Stimulated activated effector memory CD8-positive, alpha-beta T cell treated with anti-CD3 and anti-CD28 coated beads, Interleukin-12 subunit alpha, Interleukin-12 subunit beta, amount 100 ng/mL, for 72 hours (primary cell): Measurements from ENCODE around the gene PCYT1A.
A peak's percentile ranks its signal among the peaks of the same experiment; 100 is the strongest.
"Not testable (repeated sequence)": the region's sequence is repeated elsewhere in the genome, so short reads cannot be mapped to it uniquely, and the experiment has no call there.

Source experiments
- ATAC-seq: fragments of 150-1000 bp; cut with Tn5 transposase; 2 replicates; pipeline ENCODE4 v1.10.0; 2021
- DNase-seq, 2 donors: peaks; one replicate each; pipeline ENCODE4 v3.0.0; 2021 to 2022; ENCODE audit warnings: low spot score in 2 of 2
- H3K27ac Mint-ChIP-seq: one replicate; pipeline ENCODE4 v1.8.0; 2022; ENCODE audit warnings: mild to moderate bottlenecking, mixed read lengths
- H3K36me3 Mint-ChIP-seq: one replicate; pipeline ENCODE4 v1.8.0; 2022; ENCODE audit warnings: mild to moderate bottlenecking, mixed read lengths
- H3K4me1 Mint-ChIP-seq: one replicate; pipeline ENCODE4 v1.8.0; 2022; ENCODE audit warnings: mixed read lengths
- H3K4me3 Mint-ChIP-seq: one replicate; pipeline ENCODE4 v1.8.0; 2022; ENCODE audit warnings: mild to moderate bottlenecking, mixed read lengths
- H3K9me3 Mint-ChIP-seq: one replicate; pipeline ENCODE4 v1.8.0; 2022; ENCODE audit warnings: mixed read lengths

Gene PCYT1A

DNA sequence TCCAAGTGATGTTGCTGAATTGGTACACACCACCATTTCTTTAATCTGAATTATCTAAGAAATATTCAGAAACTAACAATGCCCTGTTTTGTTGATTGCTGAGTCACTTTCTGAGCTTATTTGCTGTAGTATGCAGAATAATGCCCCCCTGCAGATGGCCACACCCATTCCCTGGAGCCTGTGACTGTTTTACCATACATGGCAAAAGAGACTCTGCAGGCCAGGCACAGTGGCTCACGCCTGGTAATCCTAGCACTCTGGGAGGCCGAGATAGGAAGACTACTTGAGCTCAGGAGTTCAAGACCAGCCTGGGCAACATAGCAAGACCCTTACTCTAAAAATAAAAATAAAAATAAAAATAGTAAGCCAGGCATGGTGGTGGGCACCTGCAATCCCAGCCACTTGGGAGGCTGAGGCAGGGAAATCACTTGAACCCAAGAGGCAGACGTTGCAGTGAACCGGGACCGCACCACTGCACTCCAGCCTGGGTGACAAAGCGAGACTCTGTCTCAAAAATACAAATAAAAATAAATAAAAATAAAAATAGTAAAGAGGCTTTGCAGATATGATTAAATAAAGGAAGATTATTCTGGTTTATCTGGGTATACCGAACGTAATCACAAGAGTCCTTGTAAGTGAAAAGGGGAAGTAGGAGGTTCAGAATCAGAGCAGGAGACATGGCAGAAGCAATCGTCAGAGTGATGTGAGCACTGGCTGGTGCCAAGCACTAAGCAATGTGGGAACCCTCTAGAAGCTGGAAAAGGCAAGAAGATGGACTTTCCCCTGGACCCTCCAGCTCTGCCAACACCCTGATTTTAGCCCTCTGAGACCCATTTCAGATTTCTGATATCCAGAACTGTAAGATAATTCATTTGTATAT, 19.0 kb downstream of the PCYT1A start:
- ATAC-seq = no peak
- Mint-ChIP-seq H3K36me3 (peaks cover 75% of the 10 kb centered on the region), H3K4me1 (peaks cover 28% of the 10 kb centered on the region), H3K4me3 (no peak overlapping the region), H3K27ac (no peak overlapping the region), H3K9me3 (no peaks in the 10 kb centered on the region)
- DNase-seq = no peak

- peak overlapping the region; percentile 14 for H3K27ac Mint-ChIP-seq
- no peaks in the 10 kb centered on the region for H3K9me3 Mint-ChIP-seq
- no peaks in the 10 kb centered on the region for H3K4me1 Mint-ChIP-seq
- ATAC-seq = no peak
- H3K4me3 Mint-ChIP-seq = no peak overlapping the region
- H3K36me3 Mint-ChIP-seq = peaks cover 88% of the 10 kb centered on the region
- no peak for DNase-seq
Observed at GRCh38 chr3:196263819-196264218, 23.7 kb downstream of the PCYT1A start.

DNA sequence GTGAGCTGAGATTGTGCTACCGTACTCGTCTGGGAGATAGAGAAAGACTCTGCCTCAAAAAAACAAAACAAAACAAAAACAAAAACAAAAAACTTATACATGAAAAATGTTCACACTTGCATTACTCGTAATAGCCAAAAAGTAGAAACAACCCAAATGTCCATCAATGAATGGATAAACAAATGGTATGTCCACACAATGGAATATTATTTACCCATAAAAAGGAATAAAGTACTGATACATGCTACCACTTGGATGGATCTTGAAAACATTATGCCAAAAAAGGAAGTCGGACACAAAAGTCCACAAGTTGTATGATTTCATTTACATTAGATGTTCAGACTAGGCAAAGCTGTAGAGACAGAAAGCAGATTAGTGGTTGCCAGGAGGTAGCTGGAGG, 26.7 kb downstream of the PCYT1A start:
- no peak overlapping the region for H3K4me3 Mint-ChIP-seq
- DNase-seq = no peak
- peaks cover 86% of the 10 kb centered on the region for H3K36me3 Mint-ChIP-seq
- no peak overlapping the region for H3K27ac Mint-ChIP-seq
- no peaks in the 10 kb centered on the region for H3K4me1 Mint-ChIP-seq
- no peaks in the 10 kb centered on the region for H3K9me3 Mint-ChIP-seq
- ATAC-seq = no peak

GRCh38 chr3:196255776-196256175, 31.8 kb downstream of the PCYT1A start:
- Mint-ChIP-seq H3K36me3 (peaks cover 64% of the 10 kb centered on the region), H3K9me3 (no peaks in the 10 kb centered on the region), H3K4me3 (no peak overlapping the region), H3K27ac (no peak overlapping the region), H3K4me1 (peaks cover 12% of the 10 kb centered on the region)
- DNase-seq (no peak), ATAC-seq (no peak)

DNA sequence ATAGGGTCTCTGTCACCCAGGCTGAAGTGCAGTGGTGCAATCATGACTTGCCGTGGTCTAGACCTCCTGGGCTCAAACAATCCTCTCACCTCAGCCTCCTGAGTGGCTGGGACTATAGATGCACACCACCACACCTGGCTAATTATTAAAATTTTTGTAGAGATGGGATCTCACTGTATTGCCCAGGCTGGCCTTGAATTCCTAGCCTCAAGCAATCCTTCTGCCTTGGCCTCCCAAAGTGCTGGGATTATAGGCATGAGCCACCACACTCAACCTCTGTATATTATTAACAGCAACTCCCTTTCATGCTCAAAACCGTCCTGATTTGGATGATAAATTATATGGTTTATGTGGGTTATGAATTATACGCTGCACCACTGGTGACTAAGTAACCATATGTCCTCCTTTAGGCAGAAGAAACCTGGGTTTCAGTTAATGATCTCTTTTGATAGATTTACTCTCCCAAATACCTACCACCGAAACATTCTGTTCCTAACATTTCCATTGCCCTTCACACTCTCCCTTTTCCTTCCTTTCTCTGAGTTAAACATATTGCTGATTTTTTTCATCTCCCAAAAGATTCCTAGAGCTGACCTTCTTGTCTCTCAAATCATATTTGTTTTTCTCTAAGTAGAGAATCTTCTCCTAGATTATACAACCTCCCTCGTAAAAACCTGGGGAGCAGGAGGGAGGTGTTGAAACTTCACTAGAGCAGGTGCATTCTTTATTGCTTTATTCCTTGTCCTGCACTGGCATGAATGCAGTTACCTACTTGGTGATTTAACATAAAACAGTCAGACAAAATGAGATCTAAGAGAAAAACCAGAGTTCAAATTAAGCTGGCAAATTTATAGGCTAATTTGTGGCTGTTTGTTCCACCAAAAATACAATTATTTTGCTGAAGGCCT, 32.9 kb downstream of the PCYT1A start:
- peak; percentile 51 for ATAC-seq
- Mint-ChIP-seq H3K4me1 (peaks cover 12% of the 10 kb centered on the region), H3K9me3 (no peaks in the 10 kb centered on the region), H3K36me3 (peaks cover 53% of the 10 kb centered on the region), H3K4me3 (no peak overlapping the region), H3K27ac (peak overlapping the region; percentile 6)
- DNase-seq = no peak

DNA sequence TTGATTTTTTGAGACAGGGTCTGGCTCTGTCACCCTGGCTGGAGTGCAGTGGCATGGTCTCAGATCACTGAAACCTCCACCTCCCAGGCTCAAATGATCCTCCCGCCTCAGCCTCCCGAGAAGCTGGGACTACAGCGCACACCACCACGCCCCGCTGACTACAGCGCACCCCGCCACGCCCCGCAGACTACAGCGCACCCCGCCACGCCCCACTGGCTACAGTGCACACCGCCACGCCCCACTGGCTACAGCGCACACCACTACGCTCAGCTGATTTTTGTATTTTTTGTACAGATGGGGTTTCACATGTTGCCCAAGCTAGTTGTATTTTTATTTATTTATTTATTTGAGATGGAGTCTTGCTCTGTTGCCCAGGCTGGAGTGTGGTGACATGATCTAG, 35.6 kb downstream of the PCYT1A start:
- Mint-ChIP-seq H3K36me3 (peaks cover 56% of the 10 kb centered on the region), H3K4me1 (peaks cover 12% of the 10 kb centered on the region), H3K4me3 (no peak overlapping the region), H3K9me3 (no peaks in the 10 kb centered on the region), H3K27ac (no peak overlapping the region)
- DNase-seq (no peak), ATAC-seq (peak; percentile 56)

DNA sequence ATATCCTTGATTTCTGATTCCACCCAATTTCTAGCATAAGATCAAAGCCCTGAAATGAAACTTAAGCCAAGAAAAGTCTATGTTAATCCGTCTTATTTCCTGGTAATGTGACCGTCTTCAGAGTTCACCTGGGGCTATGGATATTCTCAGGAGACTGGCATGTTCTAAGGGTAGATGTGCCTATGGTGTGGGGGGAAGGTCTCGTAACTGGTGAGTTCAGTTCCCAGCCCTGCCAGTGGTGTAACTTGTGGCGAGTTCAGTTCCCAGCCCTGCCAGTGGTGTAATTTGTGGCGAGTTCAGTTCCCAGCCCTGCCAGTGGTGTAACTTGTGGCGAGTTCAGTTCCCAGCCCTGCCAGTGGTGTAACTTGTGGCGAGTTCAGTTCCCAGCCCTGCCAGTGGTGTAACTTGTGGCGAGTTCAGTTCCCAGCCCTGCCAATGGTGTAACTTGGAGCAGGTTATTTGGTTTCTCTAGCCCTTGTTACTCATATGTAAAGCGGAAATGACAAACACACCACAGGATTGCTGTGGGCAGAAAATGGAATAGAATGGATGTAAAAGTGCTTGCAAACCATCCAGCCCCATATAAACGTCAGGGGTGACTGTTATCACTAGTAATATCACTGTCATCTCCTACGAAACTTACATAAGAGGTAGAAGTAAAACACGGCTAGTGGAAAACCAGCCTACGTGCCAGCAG, 40.8 kb downstream of the PCYT1A start:
- Mint-ChIP-seq H3K4me3 (no peak overlapping the region), H3K27ac (peak overlapping the region; percentile 58)
- DNase-seq = no peak

DNA sequence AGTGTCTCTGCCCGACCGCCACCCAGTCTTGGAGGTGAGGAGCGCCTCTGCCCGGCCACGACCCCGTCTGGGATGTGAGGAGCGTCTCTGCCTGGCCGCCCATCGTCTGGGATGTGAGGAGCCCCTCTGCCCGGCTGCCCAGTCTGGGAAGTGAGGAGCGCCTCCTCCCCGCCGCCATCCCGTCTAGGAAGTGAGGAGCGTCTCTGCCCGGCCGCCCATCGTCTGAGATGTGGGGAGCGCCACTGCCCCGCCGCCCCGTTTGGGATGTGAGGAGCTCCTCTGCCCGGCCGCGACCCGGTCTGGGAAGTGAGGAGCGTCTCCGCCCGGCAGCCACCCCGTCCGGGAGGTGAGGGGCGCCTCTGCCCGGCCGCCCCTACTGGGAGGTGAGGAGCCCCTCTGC, 43.4 kb downstream of the PCYT1A start:
- H3K27ac Mint-ChIP-seq, H3K9me3 Mint-ChIP-seq, H3K4me1 Mint-ChIP-seq, DNase-seq, ATAC-seq, H3K4me3 Mint-ChIP-seq: not testable (repeated sequence)
- peaks cover 75% of the 10 kb centered on the region for H3K36me3 Mint-ChIP-seq

More for the DNA sequence above, 40.8 kb downstream of the PCYT1A start:
- H3K4me1 Mint-ChIP-seq = peaks cover 11% of the 10 kb centered on the region
- peaks cover 58% of the 10 kb centered on the region for H3K36me3 Mint-ChIP-seq
- ATAC-seq = peak; percentile 95
- H3K9me3 Mint-ChIP-seq = no peaks in the 10 kb centered on the region

GRCh38 chr3:196241704-196242103, 45.8 kb downstream of the PCYT1A start:
- ATAC-seq (no peak), DNase-seq (no peak)
- peaks cover 67% of the 10 kb centered on the region for H3K36me3 Mint-ChIP-seq
- no peaks in the 10 kb centered on the region for H3K9me3 Mint-ChIP-seq
- no peak overlapping the region for H3K27ac Mint-ChIP-seq
- peaks cover 13% of the 10 kb centered on the region for H3K4me1 Mint-ChIP-seq
- H3K4me3 Mint-ChIP-seq = no peak overlapping the region

DNA sequence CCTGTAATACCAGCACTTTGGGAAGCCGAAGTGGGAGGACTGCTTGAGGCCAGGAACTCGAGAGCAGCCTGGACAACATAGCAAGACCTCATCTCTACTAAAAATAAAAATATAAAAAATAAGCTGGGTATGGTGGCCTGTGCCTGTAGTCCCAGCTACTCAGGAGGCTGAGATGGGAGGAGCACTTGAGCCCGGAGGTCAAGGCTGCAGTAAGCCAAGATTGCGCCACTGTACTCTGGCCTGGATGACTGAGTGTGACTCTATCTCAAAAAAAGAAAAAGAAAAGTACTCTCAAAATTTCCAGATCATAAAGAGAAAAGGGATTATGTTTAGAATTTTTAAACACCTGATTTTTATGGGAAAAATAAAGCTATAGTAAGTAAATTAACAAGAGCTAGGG, 47.1 kb downstream of the PCYT1A start:
- Mint-ChIP-seq H3K36me3 (peaks cover 59% of the 10 kb centered on the region), H3K4me1 (peaks cover 20% of the 10 kb centered on the region), H3K4me3 (no peak overlapping the region), H3K9me3 (no peaks in the 10 kb centered on the region), H3K27ac (no peak overlapping the region)
- DNase-seq = no peak
- ATAC-seq = no peak

- H3K4me1 Mint-ChIP-seq = peaks cover 21% of the 10 kb centered on the region
- DNase-seq (no peak), ATAC-seq (no peak)
- peaks cover 54% of the 10 kb centered on the region for H3K36me3 Mint-ChIP-seq
- H3K9me3 Mint-ChIP-seq = no peaks in the 10 kb centered on the region
- no peak overlapping the region for H3K27ac Mint-ChIP-seq
- no peak overlapping the region for H3K4me3 Mint-ChIP-seq
Observed at GRCh38 chr3:196238612-196239560, 48.6 kb downstream of the PCYT1A start.

DNA sequence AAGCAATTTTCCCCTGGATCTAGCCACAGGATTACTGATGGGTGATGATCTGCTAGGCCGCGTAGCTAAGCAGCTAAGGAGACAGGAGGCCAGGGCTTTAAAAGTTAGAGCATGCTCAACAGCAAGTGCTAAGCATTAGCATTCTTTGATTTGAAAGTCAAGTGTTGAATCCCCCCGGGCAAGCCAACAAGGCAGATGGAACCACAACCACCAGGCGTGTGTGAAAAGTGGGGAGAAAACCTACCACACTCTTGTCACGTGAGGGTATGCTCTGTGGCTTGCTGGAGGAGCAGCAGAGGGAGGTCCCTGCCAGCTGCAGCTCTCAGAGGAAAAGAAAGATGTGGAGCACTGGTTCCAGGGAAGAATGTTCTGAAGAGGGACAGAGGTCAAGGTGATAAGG, 50.3 kb downstream of the PCYT1A start:
- H3K36me3 Mint-ChIP-seq = peaks cover 48% of the 10 kb centered on the region
- ATAC-seq = no peak
- H3K27ac Mint-ChIP-seq = peak overlapping the region; percentile 72
- no peak overlapping the region for H3K4me3 Mint-ChIP-seq
- DNase-seq = no peak
- no peaks in the 10 kb centered on the region for H3K9me3 Mint-ChIP-seq
- peaks cover 34% of the 10 kb centered on the region for H3K4me1 Mint-ChIP-seq

DNA sequence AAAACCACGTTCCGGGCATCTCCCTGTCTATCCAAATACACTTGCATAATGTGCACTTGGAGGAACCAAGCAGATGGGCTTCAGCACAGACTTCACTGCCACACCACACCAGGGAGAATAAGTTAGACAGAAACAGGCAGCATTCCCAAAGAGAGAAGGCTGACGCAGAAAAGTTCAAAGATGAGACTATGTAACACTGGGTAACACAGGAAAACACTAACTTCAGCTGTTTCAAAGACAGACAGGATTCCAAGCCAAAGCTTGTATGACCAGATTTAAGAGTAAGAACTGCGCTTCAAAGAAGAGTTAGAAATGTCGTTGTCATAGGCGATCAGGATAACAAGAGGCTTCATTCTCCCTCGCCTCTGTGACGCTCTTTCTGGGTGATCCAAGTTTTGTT, 51.3 kb downstream of the PCYT1A start:
- DNase-seq = no peak
- Mint-ChIP-seq H3K9me3 (no peaks in the 10 kb centered on the region), H3K36me3 (peaks cover 38% of the 10 kb centered on the region), H3K4me1 (peaks cover 38% of the 10 kb centered on the region), H3K4me3 (no peak overlapping the region), H3K27ac (peak overlapping the region; percentile 57)
- ATAC-seq = no peak

GRCh38 chr3:196235452-196236122, 51.9 kb downstream of the PCYT1A start:
- Mint-ChIP-seq H3K4me1 (peaks cover 38% of the 10 kb centered on the region), H3K27ac (peak overlapping the region; percentile 57), H3K4me3 (no peak overlapping the region), H3K36me3 (peaks cover 31% of the 10 kb centered on the region), H3K9me3 (no peaks in the 10 kb centered on the region)
- DNase-seq = no peak
- no peak for ATAC-seq
